HG03095 (cell line): ENCODE data around the gene DUOX1.

Experiments used
- ATAC-seq: cut with Tn5 transposase; IDR thresholded peaks from one replicate; pipeline ENCODE4 v1.9.1; 2021; ENCODE audit warnings: moderate library complexity; ENCODE audit not compliant: unreplicated experiment

DUOX1 gene

DNA sequence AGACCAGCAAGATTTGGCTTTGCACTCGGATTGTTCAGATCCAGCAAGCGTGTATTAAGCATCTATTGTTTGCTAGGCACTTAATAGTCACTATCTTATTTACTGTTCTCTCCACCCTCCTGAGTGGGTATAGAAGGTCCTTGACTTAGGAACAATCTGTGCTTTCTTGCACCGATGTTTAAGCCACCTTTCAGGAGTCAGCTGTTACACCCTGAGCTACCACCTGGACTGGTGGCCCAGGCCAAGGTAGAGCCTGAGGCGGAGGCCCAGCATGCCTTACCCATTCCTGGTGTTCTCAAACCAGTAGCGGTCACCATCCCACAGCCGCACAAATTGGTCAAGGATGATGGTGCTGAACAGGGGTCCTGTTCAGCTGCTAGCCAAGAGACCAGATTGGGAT is 10.0 kb downstream of the DUOX1 start:
- ATAC-seq, result no peak

GRCh38 chr15:45140557-45141250 is 10.9 kb downstream of the DUOX1 start:
- ATAC-seq, result no peak

- no peak for ATAC-seq
These were observed 11.6 kb downstream of the DUOX1 start for GRCh38 chr15:45141386-45141785.

- no peak for ATAC-seq
These were observed 13.3 kb downstream of the DUOX1 start for GRCh38 chr15:45143056-45143455.

- no peak for ATAC-seq
These were observed 14.2 kb downstream of the DUOX1 start for GRCh38 chr15:45143946-45144345.

- ATAC-seq, result no peak
These were observed 15.0 kb downstream of the DUOX1 start for GRCh38 chr15:45144775-45145174.

GRCh38 chr15:45146405-45146804 is 16.6 kb downstream of the DUOX1 start:
- no peak for ATAC-seq

- ATAC-seq, result no peak
These were observed 17.8 kb downstream of the DUOX1 start for GRCh38 chr15:45147606-45148005.

DNA sequence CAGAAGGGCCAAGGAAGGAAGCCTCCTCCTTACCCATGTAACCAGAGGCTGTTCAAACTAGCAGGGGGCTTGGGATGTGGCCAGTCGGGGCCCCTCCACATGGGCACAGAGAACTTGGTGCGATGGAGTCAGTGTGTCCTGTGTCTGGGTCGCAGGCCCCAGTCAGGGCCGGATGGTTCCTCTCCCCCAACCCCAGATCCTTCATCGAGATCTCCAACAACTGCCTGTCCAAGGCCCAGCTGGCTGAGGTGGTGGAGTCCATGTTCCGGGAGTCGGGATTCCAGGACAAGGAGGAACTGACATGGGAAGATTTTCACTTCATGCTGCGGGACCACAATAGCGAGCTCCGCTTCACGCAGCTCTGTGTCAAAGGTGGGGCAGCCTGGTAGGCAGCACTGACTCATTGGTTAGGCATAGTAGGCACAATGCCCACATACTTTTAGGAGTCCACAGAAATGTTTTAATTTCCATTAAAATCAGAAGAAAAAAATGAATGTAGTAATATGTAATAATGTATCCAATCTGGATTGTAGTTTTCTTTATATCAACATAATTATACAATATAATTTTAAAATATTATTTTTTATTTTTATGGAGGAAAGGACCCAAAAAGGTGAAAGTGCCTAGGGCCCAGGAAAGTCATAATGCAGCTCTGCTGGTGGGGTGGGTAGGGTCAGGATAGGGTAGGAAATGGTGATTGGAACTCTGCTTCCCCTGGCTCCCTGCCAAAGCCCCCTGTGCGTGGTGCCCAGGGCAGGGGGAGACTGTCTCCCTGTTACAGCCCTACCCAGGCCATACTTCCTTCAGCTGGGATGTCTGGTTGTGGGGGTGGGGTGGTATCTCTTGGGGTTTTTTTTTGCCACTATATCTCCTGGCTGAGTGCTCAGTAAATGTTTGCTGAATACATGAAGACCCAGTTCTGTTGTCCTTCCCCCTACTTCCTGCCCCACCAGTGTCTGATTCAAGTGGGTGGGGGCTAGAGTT is 18.6 kb downstream of the DUOX1 start:
- no peak for ATAC-seq

DNA sequence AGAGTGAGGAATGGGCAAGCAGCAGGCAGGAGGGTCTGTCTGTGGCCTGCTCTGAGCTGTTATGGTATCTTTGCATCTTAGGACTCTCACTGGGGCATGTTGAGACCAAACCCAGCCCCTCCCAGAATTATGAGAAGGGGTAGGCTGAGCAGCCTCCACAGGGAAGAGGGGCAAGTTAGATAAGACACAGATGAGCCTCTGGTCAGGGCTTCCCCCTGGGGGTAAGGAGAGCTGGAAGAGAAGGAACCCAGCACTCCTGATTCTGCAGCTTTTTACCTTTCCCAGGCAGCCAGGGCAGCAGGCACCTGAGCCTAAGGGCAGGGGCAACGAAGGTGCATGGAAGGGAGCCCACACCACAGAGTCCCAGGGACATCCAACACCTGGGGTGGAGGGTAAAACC is 19.3 kb downstream of the DUOX1 start:
- no peak for ATAC-seq

- no peak for ATAC-seq
These were observed 20.7 kb downstream of the DUOX1 start for GRCh38 chr15:45150481-45150880.

GRCh38 chr15:45150997-45151396 is 21.2 kb downstream of the DUOX1 start:
- no peak for ATAC-seq

DNA sequence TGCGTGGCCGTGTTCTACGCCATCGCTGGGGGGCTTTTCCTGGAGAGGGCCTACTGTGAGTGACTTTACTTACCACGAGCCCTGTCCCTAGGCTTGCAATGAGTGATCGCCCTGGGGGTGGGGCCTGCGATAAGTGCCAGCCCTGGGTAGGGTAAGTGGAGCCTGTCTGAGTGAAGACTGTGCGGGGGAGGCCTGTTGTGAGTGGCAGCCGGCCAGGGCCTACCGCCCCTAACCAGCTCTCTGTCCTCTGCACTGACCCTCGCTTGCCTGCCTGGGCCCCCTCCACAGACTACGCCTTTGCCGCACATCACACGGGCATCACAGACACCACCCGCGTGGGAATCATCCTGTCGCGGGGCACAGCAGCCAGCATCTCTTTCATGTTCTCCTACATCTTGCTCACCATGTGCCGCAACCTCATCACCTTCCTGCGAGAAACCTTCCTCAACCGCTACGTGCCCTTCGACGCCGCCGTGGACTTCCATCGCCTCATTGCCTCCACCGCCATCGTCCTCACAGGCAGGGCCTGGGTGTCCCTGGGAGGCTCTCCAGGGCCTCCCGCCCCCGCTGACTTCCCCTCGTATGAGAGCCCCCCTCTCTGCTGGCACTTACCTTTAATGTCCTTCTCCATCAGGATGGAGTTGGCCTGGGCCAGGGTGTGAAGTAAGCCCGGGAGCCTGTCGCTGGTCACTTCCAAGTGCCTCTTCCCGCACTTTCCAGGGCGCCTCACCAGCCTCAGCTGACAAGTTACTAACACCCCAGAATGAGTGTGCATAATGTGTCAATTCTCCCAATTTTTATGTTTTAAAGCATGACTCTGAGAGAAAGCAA is 22.4 kb downstream of the DUOX1 start:
- no peak for ATAC-seq

DNA sequence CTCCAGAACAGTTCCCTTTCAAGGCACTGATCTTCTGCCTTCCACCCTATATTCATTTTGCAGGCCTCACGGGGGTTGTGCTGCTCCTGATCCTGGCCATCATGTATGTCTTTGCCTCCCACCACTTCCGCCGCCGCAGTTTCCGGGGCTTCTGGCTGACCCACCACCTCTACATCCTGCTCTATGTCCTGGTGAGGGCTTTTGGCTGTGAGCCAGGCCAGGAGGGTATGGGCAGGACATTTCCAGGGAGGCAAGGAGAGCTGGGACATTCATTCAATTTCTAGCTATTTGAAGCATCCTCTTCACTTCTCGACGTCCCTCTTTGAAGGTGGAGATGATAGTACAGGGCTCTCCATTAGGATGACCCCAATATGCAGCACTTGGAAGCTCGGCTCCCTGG is 25.9 kb downstream of the DUOX1 start:
- ATAC-seq, result no peak

- no peak for ATAC-seq
These were observed 27.1 kb downstream of the DUOX1 start for GRCh38 chr15:45156744-45157455.

- ATAC-seq, result no peak
These were observed 28.2 kb downstream of the DUOX1 start for GRCh38 chr15:45157974-45158373.

- no peak for ATAC-seq
These were observed 31.9 kb downstream of the DUOX1 start for GRCh38 chr15:45161666-45162065.

- ATAC-seq, result no peak
These were observed 33.1 kb downstream of the DUOX1 start for GRCh38 chr15:45162771-45163507.

DNA sequence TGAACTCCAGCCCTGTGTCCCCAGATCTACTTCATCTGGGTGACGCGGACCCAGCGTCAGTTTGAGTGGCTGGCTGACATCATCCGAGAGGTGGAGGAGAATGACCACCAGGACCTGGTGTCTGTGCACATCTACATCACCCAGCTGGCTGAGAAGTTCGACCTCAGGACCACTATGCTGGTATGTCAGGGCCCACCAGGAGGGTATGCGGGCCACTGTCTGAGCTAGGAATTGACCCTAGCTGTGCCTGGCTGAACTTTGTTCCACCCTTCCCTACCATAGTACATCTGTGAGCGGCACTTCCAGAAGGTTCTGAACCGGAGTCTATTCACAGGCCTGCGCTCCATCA is 33.7 kb downstream of the DUOX1 start:
- no peak for ATAC-seq

- no peak for ATAC-seq
These were observed 35.1 kb downstream of the DUOX1 start for GRCh38 chr15:45164914-45165313.
